SK-N-SH treated with all-trans-retinoic acid at 6 μM for 48 hours (cell line): ENCODE results near the gene LIMS1.

Experiments used
- ARNTL ChIP-seq: fragments of 450-650 bp; formaldehyde crosslinking; IDR thresholded peaks from 2 replicates; pipeline ENCODE4 v1.5.0; 2020; ENCODE audit warnings: low read depth, mild to moderate bottlenecking, moderate library complexity, borderline replicate concordance
- BACH2 ChIP-seq: fragments of 250-450 bp; sonication (Bioruptor Pico); IDR thresholded peaks from 2 replicates; pipeline ENCODE4 v1.9.0; 2021; ENCODE audit warnings: mild to moderate bottlenecking, borderline replicate concordance
- ISL1 ChIP-seq: fragments of 250-450 bp; sonication (Bioruptor Pico); IDR thresholded peaks from 2 replicates; pipeline ENCODE4 v2.1.2; 2022; ENCODE audit warnings: mild to moderate bottlenecking, moderate library complexity
- SNAI2 ChIP-seq: fragments of 250-450 bp; sonication (Bioruptor Pico); IDR thresholded peaks from 2 replicates; pipeline ENCODE4 v1.5.0; 2020; ENCODE audit warnings: mild to moderate bottlenecking, moderate library complexity
- TOX ChIP-seq: fragments of 250-450 bp; sonication (Bioruptor Pico); IDR thresholded peaks from 2 replicates; pipeline ENCODE4 v1.8.0; 2021; ENCODE audit warnings: mild to moderate bottlenecking, moderate library complexity, borderline replicate concordance
- ZFP3 ChIP-seq: fragments of 250-450 bp; sonication (Bioruptor Pico); IDR thresholded peaks from 2 replicates; pipeline ENCODE4 v1.5.0; 2020; ENCODE audit warnings: mild to moderate bottlenecking, moderate library complexity
- TF ChIP-seq, protein P1 (sequence below): fragments of 250-450 bp; sonication (Bioruptor Pico); IDR thresholded peaks from 2 replicates; pipeline ENCODE4 v1.5.0; 2020; ENCODE audit warnings: mild to moderate bottlenecking, moderate library complexity
- TF ChIP-seq, protein P2 (sequence below): fragments of 250-450 bp; sonication (Bioruptor Pico); IDR thresholded peaks from 2 replicates; pipeline ENCODE4 v1.8.0; 2020; ENCODE audit warnings: mild to moderate bottlenecking, moderate library complexity, borderline replicate concordance
- TF ChIP-seq, protein P3 (sequence below): fragments of 250-450 bp; sonication (Bioruptor Pico); IDR thresholded peaks from 2 replicates; pipeline ENCODE4 v1.8.0; 2021; ENCODE audit warnings: low read depth, mild to moderate bottlenecking, moderate library complexity, borderline replicate concordance
- TF ChIP-seq, protein P4 (sequence below): fragments of 250-450 bp; sonication (Bioruptor Pico); IDR thresholded peaks from 2 replicates; pipeline ENCODE4 v1.5.1; 2020; ENCODE audit warnings: low read depth, mild to moderate bottlenecking, moderate library complexity

DNA sequence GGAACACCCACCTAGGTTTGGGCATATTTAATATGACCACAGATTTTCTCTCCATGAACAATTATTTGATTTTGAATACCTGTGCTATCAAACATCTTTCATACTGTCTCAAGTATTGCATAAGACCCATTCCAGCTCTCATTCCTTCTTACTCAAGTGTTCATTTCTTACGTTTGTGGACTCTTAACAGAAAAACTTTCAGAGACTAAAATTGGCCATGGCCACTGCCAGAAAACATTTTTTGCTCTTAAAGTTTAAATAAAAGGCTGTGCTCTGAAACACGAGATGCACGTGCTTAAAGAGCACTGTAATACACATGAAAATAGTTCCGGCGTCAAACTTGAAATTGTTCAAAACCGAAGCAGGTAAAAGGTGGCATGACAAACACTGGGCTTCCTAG lies 89.3 kb downstream of the LIMS1 start:
- TF ChIP-seq ARNTL (CRISPR knock-in tag) (no peak), SNAI2 (CRISPR knock-in tag) (no peak), TOX (CRISPR knock-in tag) (no peak), ISL1 (CRISPR knock-in tag) (no peak), ZFP3 (no peak), BACH2 (CRISPR knock-in tag) (no peak)
- TF ChIP-seq, protein P1, sequence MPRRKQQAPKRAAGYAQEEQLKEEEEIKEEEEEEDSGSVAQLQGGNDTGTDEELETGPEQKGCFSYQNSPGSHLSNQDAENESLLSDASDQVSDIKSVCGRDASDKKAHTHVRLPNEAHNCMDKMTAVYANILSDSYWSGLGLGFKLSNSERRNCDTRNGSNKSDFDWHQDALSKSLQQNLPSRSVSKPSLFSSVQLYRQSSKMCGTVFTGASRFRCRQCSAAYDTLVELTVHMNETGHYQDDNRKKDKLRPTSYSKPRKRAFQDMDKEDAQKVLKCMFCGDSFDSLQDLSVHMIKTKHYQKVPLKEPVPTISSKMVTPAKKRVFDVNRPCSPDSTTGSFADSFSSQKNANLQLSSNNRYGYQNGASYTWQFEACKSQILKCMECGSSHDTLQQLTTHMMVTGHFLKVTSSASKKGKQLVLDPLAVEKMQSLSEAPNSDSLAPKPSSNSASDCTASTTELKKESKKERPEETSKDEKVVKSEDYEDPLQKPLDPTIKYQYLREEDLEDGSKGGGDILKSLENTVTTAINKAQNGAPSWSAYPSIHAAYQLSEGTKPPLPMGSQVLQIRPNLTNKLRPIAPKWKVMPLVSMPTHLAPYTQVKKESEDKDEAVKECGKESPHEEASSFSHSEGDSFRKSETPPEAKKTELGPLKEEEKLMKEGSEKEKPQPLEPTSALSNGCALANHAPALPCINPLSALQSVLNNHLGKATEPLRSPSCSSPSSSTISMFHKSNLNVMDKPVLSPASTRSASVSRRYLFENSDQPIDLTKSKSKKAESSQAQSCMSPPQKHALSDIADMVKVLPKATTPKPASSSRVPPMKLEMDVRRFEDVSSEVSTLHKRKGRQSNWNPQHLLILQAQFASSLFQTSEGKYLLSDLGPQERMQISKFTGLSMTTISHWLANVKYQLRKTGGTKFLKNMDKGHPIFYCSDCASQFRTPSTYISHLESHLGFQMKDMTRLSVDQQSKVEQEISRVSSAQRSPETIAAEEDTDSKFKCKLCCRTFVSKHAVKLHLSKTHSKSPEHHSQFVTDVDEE (CRISPR knock-in tag): no peak
- TF ChIP-seq, protein P2, sequence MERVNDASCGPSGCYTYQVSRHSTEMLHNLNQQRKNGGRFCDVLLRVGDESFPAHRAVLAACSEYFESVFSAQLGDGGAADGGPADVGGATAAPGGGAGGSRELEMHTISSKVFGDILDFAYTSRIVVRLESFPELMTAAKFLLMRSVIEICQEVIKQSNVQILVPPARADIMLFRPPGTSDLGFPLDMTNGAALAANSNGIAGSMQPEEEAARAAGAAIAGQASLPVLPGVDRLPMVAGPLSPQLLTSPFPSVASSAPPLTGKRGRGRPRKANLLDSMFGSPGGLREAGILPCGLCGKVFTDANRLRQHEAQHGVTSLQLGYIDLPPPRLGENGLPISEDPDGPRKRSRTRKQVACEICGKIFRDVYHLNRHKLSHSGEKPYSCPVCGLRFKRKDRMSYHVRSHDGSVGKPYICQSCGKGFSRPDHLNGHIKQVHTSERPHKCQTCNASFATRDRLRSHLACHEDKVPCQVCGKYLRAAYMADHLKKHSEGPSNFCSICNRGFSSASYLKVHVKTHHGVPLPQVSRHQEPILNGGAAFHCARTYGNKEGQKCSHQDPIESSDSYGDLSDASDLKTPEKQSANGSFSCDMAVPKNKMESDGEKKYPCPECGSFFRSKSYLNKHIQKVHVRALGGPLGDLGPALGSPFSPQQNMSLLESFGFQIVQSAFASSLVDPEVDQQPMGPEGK (CRISPR knock-in tag): no peak
- TF ChIP-seq, protein P3, sequence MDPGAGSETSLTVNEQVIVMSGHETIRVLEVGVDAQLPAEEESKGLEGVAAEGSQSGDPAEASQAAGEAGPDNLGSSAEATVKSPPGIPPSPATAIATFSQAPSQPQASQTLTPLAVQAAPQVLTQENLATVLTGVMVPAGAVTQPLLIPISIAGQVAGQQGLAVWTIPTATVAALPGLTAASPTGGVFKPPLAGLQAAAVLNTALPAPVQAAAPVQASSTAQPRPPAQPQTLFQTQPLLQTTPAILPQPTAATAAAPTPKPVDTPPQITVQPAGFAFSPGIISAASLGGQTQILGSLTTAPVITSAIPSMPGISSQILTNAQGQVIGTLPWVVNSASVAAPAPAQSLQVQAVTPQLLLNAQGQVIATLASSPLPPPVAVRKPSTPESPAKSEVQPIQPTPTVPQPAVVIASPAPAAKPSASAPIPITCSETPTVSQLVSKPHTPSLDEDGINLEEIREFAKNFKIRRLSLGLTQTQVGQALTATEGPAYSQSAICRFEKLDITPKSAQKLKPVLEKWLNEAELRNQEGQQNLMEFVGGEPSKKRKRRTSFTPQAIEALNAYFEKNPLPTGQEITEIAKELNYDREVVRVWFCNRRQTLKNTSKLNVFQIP (CRISPR knock-in tag): no peak
- TF ChIP-seq, protein P4, sequence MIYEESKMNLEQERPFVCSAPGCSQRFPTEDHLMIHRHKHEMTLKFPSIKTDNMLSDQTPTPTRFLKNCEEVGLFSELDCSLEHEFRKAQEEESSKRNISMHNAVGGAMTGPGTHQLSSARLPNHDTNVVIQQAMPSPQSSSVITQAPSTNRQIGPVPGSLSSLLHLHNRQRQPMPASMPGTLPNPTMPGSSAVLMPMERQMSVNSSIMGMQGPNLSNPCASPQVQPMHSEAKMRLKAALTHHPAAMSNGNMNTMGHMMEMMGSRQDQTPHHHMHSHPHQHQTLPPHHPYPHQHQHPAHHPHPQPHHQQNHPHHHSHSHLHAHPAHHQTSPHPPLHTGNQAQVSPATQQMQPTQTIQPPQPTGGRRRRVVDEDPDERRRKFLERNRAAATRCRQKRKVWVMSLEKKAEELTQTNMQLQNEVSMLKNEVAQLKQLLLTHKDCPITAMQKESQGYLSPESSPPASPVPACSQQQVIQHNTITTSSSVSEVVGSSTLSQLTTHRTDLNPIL: no peak
